Measurements from ENCODE around the gene MAGEB1.

Gene MAGEB1

GRCh38 chrX:30246769-30247489, at the start of gene MAGEB1:
MAGEB1 (plus strand) TSS chrX:30247146; CDS start chrX:30250494, 3,348 bp downstream.
- no peak for ATAC-seq

GRCh38 chrX:30212172-30212571, 34.8 kb upstream of the MAGEB1 start:
- ATAC-seq, result no peak

- no peak for ATAC-seq
Measured at GRCh38 chrX:30215357-30215843, 31.5 kb upstream of the MAGEB1 start, which contains the start of gene MAGEB2. MAGEB2 (plus strand) TSS chrX:30215563; CDS start chrX:30218581, 3,018 bp downstream.

- ATAC-seq, result no peak
Measured at GRCh38 chrX:30217465-30217864, 29.5 kb upstream of the MAGEB1 start.

- ATAC-seq, result no peak
Measured at GRCh38 chrX:30219372-30219771, 27.6 kb upstream of the MAGEB1 start.

- ATAC-seq, result no peak
Measured at GRCh38 chrX:30220661-30221060, 26.3 kb upstream of the MAGEB1 start.

GRCh38 chrX:30224536-30224935, 22.4 kb upstream of the MAGEB1 start:
- no peak for ATAC-seq

GRCh38 chrX:30228526-30228925, 18.4 kb upstream of the MAGEB1 start:
- no peak for ATAC-seq

GRCh38 chrX:30230395-30230794, 16.6 kb upstream of the MAGEB1 start, which contains the start of gene MAGEB3:
MAGEB3 (plus strand) TSS chrX:30230657; CDS start chrX:30235925, 5,268 bp downstream.
- ATAC-seq, result no peak

- ATAC-seq, result no peak
Measured at GRCh38 chrX:30241724-30242415, 5.1 kb upstream of the MAGEB1 start, which contains the start of gene MAGEB4. MAGEB4 (plus strand) TSS chrX:30242000; CDS start chrX:30242136, 136 bp downstream.

GRCh38 chrX:30248854-30249253, 1.9 kb downstream of the MAGEB1 start:
- ATAC-seq, result no peak

GRCh38 chrX:30253257-30253656, 6.3 kb downstream of the MAGEB1 start:
- ATAC-seq, result no peak

- no peak for ATAC-seq
Measured at GRCh38 chrX:30259927-30260326, 13.0 kb downstream of the MAGEB1 start.

- no peak for ATAC-seq
Measured at GRCh38 chrX:30261012-30261411, 14.1 kb downstream of the MAGEB1 start.

GRCh38 chrX:30262763-30263162, 15.8 kb downstream of the MAGEB1 start:
- no peak for ATAC-seq

- no peak for ATAC-seq
Measured at GRCh38 chrX:30270639-30271038, 23.7 kb downstream of the MAGEB1 start.

- no peak for ATAC-seq
Measured at GRCh38 chrX:30275498-30275897, 28.6 kb downstream of the MAGEB1 start.

GRCh38 chrX:30278365-30278764, 31.4 kb downstream of the MAGEB1 start:
- ATAC-seq, result no peak

GRCh38 chrX:30280428-30280827, 33.5 kb downstream of the MAGEB1 start:
- ATAC-seq, result no peak

GRCh38 chrX:30282527-30282926, 35.6 kb downstream of the MAGEB1 start:
- ATAC-seq, result no peak

GRCh38 chrX:30283456-30284200, 36.7 kb downstream of the MAGEB1 start:
- ATAC-seq, result no peak

- ATAC-seq, result no peak
Measured at GRCh38 chrX:30296408-30297254, 49.7 kb downstream of the MAGEB1 start.

Measured in activated CD4-positive, CD25-positive, alpha-beta regulatory T cell treated with anti-CD3 and anti-CD28 coated beads, Interleukin-2, amount 50 U/mL, for 24 hours (primary cell).